H1 (cell line): ENCODE results near the gene MBD3L2B.

Experiments used
- BCL11A ChIP-seq, 2 experiments: IDR thresholded peaks; one replicate each; pipeline ENCODE4 v1.6.1; 2011; ENCODE audit warnings: low read depth in 2 of 2, low read length in 2 of 2, mild to moderate bottlenecking in 2 of 2
- JUN ChIP-seq: IDR thresholded peaks from 2 replicates; pipeline ENCODE4 v1.6.1; 2011; ENCODE audit warnings: low read depth, mild to moderate bottlenecking, improper control_type of control experiment, low read length
- JUND ChIP-seq: IDR thresholded peaks from 2 replicates; pipeline ENCODE4 v1.6.1; 2011; ENCODE audit warnings: mild to moderate bottlenecking, improper control_type of control experiment, low read length
- NANOG ChIP-seq: IDR thresholded peaks from 2 replicates; pipeline ENCODE4 v1.6.1; 2011; ENCODE audit warnings: low read length, low read depth, mild to moderate bottlenecking, inconsistent platforms; ENCODE audit not compliant: insufficient read depth, poor library complexity, severe bottlenecking
- PHF8 ChIP-seq: fragments of 200-600 bp; sonication (generic); conservative IDR thresholded peaks from 2 replicates; pipeline ENCODE4 v1.7.1; 2012; ENCODE audit warnings: low read depth, mild to moderate bottlenecking, inconsistent platforms, low read length, moderate library complexity
- RNF2 ChIP-seq: fragments of 200-900, 300-1000 bp; sonication (generic); IDR thresholded peaks from 2 replicates; pipeline ENCODE4 v1.7.1; 2016; ENCODE audit warnings: borderline replicate concordance, low read depth, mild to moderate bottlenecking, antibody characterized with exemption, low read length; ENCODE audit not compliant: poor library complexity, severe bottlenecking; ENCODE audit errors: missing control alignments
- SP1 ChIP-seq: IDR thresholded peaks from 2 replicates; pipeline ENCODE4 v1.6.1; 2011; ENCODE audit warnings: low read depth, low read length
- TAF7 ChIP-seq: optimal IDR thresholded peaks from 2 replicates; pipeline ENCODE3; 2011; ENCODE audit warnings: low read depth, mild to moderate bottlenecking, inconsistent platforms, low read length, moderate library complexity, borderline replicate concordance
- ZNF274 ChIP-seq: IDR thresholded peaks from 2 replicates; pipeline ENCODE4 v1.7.0; 2012; ENCODE audit warnings: low read length, borderline replicate concordance; ENCODE audit errors: extremely low read depth
- TF ChIP-seq, protein P1 (sequence below), 3 experiments: IDR thresholded peaks; 1 replicate in 2 of 3; 2 replicates in 1 of 3; pipeline versions ENCODE4 v1.5.1 to v1.6.1; 2011; ENCODE audit warnings: low read length in 3 of 3, mild to moderate bottlenecking in 3 of 3, inconsistent platforms in 2 of 3, low read depth in 1 of 3, moderate library complexity in 1 of 3; ENCODE audit not compliant: insufficient read depth in 1 of 3; ENCODE audit errors: control extremely low read depth in 1 of 3

DNA sequence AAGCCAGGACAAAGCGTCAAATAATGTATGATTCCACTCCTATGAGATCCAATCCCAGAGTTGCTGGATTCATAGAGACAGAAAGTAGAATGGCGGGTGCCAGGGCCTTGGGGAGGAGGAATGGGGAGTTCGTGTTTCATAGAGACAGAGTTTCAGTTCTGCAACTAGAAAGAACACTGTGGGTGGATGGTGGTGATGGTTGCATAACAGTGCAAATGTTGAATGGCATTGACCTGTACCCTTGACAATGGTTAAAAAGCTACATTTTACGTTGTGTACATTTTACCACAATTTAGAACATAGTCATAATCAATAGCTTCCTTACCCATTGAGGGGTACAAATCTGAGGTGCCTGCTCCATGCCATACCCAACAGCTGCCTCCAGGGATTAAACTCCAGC, 33.4 kb downstream of the MBD3L2B start:
- no peak for TF ChIP-seq JUND
- no peak for TF ChIP-seq PHF8
- TF ChIP-seq NANOG: no peak
- TF ChIP-seq, protein P1, sequence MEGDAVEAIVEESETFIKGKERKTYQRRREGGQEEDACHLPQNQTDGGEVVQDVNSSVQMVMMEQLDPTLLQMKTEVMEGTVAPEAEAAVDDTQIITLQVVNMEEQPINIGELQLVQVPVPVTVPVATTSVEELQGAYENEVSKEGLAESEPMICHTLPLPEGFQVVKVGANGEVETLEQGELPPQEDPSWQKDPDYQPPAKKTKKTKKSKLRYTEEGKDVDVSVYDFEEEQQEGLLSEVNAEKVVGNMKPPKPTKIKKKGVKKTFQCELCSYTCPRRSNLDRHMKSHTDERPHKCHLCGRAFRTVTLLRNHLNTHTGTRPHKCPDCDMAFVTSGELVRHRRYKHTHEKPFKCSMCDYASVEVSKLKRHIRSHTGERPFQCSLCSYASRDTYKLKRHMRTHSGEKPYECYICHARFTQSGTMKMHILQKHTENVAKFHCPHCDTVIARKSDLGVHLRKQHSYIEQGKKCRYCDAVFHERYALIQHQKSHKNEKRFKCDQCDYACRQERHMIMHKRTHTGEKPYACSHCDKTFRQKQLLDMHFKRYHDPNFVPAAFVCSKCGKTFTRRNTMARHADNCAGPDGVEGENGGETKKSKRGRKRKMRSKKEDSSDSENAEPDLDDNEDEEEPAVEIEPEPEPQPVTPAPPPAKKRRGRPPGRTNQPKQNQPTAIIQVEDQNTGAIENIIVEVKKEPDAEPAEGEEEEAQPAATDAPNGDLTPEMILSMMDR (IDR thresholded peaks at IDR 0.05; ENCODE audit: control extremely low read depth in 1 of 3, insufficient read depth in 1 of 3, low read depth in 1 of 3, low read length in 3 of 3): no peak
- TF ChIP-seq TAF7: no peak
- TF ChIP-seq BCL11A (IDR thresholded peaks at IDR 0.05; ENCODE audit: low read depth in 2 of 2, low read length in 2 of 2): no peak
- TF ChIP-seq JUN: no peak
- TF ChIP-seq SP1: no peak
- TF ChIP-seq RNF2: no peak
- TF ChIP-seq ZNF274: no peak
